HepG2 (cell line): ENCODE data around the gene C20orf144. TPM values are rescaled to one million over a fixed set of nuclear protein-coding genes. Genes with fewer than 3 reads are reported as not detected.

Experiments used
- FOXP4 ChIP-seq: sonication (generic); formaldehyde crosslinking; IDR thresholded peaks from 2 replicates; pipeline ENCODE4 v1.4.0; 2020; ENCODE audit warnings: missing genetic modification reagents
- NR2F6 ChIP-seq, 2 experiments: IDR thresholded peaks; 2 replicates each; pipeline ENCODE4 v1.6.1; 2016; ENCODE audit warnings: antibody characterized with exemption in 1 of 2, mild to moderate bottlenecking in 1 of 2
- PREB ChIP-seq: sonication (generic); formaldehyde crosslinking; IDR thresholded peaks from 2 replicates; pipeline ENCODE4 v1.4.0; 2020; ENCODE audit warnings: missing genetic modification reagents
- TFAP4 ChIP-seq: sonication (generic); IDR thresholded peaks from 2 replicates; pipeline ENCODE4 v1.6.1; 2016; ENCODE audit warnings: low read depth, borderline replicate concordance
- ZHX2 ChIP-seq, 2 experiments: sonication (generic) in 1 of 2; formaldehyde crosslinking in 1 of 2; IDR thresholded peaks; 2 replicates each; pipeline versions ENCODE4 v1.6.1 to v1.9.0; 2014 to 2022; ENCODE audit warnings: antibody characterized with exemption in 1 of 2, borderline replicate concordance in 1 of 2, inconsistent platforms in 1 of 2, low read depth in 1 of 2, missing genetic modification reagents in 1 of 2
- ZMYM3 ChIP-seq: sonication (generic); formaldehyde crosslinking; IDR thresholded peaks from 2 replicates; pipeline ENCODE4 v1.5.1; 2020; ENCODE audit warnings: mild to moderate bottlenecking, missing genetic modification reagents
- ZNF160 ChIP-seq: sonication (generic); formaldehyde crosslinking; IDR thresholded peaks from 2 replicates; pipeline ENCODE4 v1.8.0; 2022; ENCODE audit warnings: mild to moderate bottlenecking, inconsistent platforms, missing genetic modification reagents
- ZNF331 ChIP-seq: sonication (generic); formaldehyde crosslinking; IDR thresholded peaks from 2 replicates; pipeline ENCODE4 v1.4.0; 2020; ENCODE audit warnings: missing genetic modification reagents
- ZNF530 ChIP-seq: sonication (generic); formaldehyde crosslinking; IDR thresholded peaks from 2 replicates; pipeline ENCODE4 v1.5.0; 2020; ENCODE audit warnings: low read depth, mild to moderate bottlenecking, missing genetic modification reagents
- ZNF644 ChIP-seq: IDR thresholded peaks from 2 replicates; pipeline ENCODE4 v1.6.1; 2016; ENCODE audit warnings: low read depth
- ZNF720 ChIP-seq: sonication (generic); formaldehyde crosslinking; IDR thresholded peaks from 2 replicates; pipeline ENCODE4 v1.4.0; 2020; ENCODE audit warnings: missing genetic modification reagents
- ZSCAN30 ChIP-seq: sonication (generic); formaldehyde crosslinking; IDR thresholded peaks from 2 replicates; pipeline ENCODE4 v1.5.0; 2020; ENCODE audit warnings: mild to moderate bottlenecking, missing genetic modification reagents
- polyA plus RNA-seq, 8 experiments: library from polyadenylated mRNA; depleted of rRNA in 3 of 8; stranded (reverse) in 7 of 8; unstranded in 1 of 8; fragments of >200 nt; fragmentation: Illumina TruSeq in 4 of 8; extraction: Trizol in 4 of 8; gene quantifications; 2 replicates each; pipeline versions ENCODE4 v1.2.1 to v1.2.3, GENCODE V29; 2011 to 2016; ENCODE audit warnings: low read depth in 4 of 8, missing spikeins in 1 of 8, mixed read lengths in 1 of 8; ENCODE audit not compliant: insufficient read depth in 1 of 8
- total RNA-seq, 5 experiments: library from RNA; depleted of rRNA; stranded (reverse); fragments of >200 nt; fragmentation: Illumina TruSeq; extraction: Trizol; gene quantifications; 2 replicates each; pipeline ENCODE4 v1.2.3, GENCODE V29; 2016; ENCODE audit warnings: low read depth in 1 of 5
- TF ChIP-seq, protein P1 (sequence below): sonication (generic); formaldehyde crosslinking; IDR thresholded peaks from 2 replicates; pipeline ENCODE4 v1.4.0; 2020; ENCODE audit warnings: missing genetic modification reagents

Gene C20orf144
- total and polyA plus RNA-seq, 2 of the 13 experiments (the other 11 are each of a cell fraction or from before 2014, with no cell fraction given): 0.09 to 0.16 TPM

- TF ChIP-seq ZHX2 (IDR thresholded peaks at IDR 0.05; ENCODE audit: low read depth) (no peak), ZHX2 (CRISPR knock-in tag; IDR thresholded peaks at IDR 0.05; ENCODE audit: borderline replicate concordance) (peak; percentile 24; the same call in 1 of the 2 replicates), PREB (CRISPR knock-in tag) (peak; percentile 88; the same call in 1 of the 2 replicates), ZNF331 (CRISPR knock-in tag) (peak; percentile 58), FOXP4 (CRISPR knock-in tag) (no peak; the same call in 1 of the 2 replicates), ZNF644 (CRISPR knock-in tag) (no peak), ZSCAN30 (CRISPR knock-in tag) (no peak), TFAP4 (peak; percentile 86; the same call in 1 of the 2 replicates), NR2F6 (IDR thresholded peaks at IDR 0.05) (0 out of 2 replicates have a peak, but pooled peaks have one; percentile 9), NR2F6 (CRISPR knock-in tag; IDR thresholded peaks at IDR 0.05) (0 out of 2 replicates have a peak, but pooled peaks have one; percentile 18), ZNF530 (no peak), ZMYM3 (CRISPR knock-in tag) (peak; percentile 93), ZNF160 (CRISPR knock-in tag) (no peak; the same call in 1 of the 2 replicates), ZNF720 (CRISPR knock-in tag) (no peak)
- TF ChIP-seq, protein P1, sequence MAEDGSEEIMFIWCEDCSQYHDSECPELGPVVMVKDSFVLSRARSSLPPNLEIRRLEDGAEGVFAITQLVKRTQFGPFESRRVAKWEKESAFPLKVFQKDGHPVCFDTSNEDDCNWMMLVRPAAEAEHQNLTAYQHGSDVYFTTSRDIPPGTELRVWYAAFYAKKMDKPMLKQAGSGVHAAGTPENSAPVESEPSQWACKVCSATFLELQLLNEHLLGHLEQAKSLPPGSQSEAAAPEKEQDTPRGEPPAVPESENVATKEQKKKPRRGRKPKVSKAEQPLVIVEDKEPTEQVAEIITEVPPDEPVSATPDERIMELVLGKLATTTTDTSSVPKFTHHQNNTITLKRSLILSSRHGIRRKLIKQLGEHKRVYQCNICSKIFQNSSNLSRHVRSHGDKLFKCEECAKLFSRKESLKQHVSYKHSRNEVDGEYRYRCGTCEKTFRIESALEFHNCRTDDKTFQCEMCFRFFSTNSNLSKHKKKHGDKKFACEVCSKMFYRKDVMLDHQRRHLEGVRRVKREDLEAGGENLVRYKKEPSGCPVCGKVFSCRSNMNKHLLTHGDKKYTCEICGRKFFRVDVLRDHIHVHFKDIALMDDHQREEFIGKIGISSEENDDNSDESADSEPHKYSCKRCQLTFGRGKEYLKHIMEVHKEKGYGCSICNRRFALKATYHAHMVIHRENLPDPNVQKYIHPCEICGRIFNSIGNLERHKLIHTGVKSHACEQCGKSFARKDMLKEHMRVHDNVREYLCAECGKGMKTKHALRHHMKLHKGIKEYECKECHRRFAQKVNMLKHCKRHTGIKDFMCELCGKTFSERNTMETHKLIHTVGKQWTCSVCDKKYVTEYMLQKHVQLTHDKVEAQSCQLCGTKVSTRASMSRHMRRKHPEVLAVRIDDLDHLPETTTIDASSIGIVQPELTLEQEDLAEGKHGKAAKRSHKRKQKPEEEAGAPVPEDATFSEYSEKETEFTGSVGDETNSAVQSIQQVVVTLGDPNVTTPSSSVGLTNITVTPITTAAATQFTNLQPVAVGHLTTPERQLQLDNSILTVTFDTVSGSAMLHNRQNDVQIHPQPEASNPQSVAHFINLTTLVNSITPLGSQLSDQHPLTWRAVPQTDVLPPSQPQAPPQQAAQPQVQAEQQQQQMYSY (CRISPR knock-in tag): 0 out of 2 replicates have a peak, but pooled peaks have one; percentile 20
Measured at GRCh38 chr20:33685328-33686099, 23.4 kb downstream of the C20orf144 start (continued).
